ENCODE data around the gene CXCR6. TPM values are rescaled to one million over a fixed set of nuclear protein-coding genes. Genes with fewer than 3 reads are reported as not detected.

Gene CXCR6
- total RNA-seq, 4 donors from 2014 or later: 2.5 to 14.7 (median 2.7) TPM

DNA sequence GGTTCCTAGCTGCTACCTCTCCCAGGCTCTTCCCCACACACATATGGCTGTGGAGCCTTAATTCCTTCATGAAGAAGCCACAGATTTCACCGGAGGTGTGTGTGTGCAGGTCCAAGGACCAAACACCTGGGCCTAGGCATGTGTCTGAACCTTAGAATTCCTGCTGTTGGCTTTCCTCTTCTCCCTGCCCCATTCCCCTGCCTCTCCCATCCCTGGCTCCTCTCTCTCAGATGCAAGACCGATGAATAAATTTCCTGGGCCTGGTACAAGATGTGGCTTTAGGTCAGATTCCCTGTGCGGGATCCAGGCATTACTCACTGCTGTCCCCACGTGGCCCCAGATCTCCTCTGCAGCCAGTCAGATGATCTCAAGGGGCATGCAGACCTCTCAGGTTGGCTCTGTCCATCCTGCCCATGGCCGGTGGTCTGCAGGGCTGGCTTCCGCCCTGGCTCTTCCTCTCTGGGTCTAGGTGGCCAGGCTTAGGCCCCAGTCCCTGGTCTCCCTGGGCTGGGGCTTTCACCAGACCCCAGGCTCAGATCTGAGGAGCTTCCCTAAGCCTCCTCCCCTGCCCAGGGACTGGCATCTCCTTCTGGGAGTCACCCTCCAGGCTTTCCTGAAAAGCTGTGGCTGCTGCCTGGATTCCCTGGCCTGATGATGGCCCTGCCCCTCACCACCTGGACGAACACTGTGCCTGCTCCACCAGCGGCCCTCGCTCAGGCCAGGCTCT, 36.4 kb upstream of the CXCR6 start:
- DNase-seq (ENCODE audit: low spot score) (no peak), ATAC-seq (ENCODE audit: low FRiP score) (no peak)
- TF ChIP-seq, protein P1, sequence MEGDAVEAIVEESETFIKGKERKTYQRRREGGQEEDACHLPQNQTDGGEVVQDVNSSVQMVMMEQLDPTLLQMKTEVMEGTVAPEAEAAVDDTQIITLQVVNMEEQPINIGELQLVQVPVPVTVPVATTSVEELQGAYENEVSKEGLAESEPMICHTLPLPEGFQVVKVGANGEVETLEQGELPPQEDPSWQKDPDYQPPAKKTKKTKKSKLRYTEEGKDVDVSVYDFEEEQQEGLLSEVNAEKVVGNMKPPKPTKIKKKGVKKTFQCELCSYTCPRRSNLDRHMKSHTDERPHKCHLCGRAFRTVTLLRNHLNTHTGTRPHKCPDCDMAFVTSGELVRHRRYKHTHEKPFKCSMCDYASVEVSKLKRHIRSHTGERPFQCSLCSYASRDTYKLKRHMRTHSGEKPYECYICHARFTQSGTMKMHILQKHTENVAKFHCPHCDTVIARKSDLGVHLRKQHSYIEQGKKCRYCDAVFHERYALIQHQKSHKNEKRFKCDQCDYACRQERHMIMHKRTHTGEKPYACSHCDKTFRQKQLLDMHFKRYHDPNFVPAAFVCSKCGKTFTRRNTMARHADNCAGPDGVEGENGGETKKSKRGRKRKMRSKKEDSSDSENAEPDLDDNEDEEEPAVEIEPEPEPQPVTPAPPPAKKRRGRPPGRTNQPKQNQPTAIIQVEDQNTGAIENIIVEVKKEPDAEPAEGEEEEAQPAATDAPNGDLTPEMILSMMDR (IDR thresholded peaks at IDR 0.05): no peak

DNA sequence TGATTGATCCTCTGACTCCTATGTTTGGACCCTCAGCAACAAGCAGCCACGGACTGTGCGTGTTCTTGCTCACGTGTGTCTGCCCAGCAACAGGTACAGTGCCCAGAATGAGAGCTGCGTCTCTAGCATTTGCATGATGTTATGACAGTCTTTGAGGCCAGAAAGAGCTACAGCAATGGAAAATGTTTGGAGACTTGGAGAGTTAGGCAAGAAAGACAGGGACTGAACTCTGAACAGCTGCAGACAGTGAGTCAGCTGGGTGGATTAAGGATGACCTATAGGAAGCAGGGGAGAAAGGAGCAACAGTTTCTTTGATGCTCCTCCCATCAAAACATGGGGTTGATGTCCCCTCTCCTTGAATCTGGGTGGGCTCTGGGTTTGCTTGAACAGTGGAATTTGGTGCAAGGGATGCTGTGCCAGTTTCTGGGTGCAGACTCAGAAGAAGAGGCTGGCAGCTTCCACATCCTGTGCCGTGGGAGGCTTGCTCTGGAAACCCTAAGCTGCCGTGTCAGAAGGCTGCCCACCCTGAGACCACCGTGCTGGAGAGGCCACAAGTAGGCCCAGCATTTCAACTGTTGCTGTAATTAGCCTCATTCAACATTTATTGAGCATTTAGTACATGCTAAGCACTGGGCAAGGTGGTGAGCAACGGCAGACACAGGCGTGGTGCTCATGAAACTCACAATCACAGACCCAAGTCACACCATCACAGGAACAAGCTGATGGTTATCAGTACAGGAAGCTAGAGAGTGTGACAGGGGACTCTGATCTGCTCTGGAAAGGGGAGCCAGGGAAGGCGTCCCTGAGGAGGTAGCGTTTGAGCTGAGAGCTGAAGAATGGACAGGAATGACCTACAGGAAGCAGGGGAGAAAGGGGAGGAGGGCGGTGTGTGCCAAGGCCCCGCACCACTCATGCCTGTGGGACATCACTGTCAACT, 35.2 kb upstream of the CXCR6 start:
- TF ChIP-seq, protein P1 (IDR thresholded peaks at IDR 0.05): no peak
- DNase-seq (ENCODE audit: low spot score) (no peak), ATAC-seq (ENCODE audit: low FRiP score) (no peak)

DNA sequence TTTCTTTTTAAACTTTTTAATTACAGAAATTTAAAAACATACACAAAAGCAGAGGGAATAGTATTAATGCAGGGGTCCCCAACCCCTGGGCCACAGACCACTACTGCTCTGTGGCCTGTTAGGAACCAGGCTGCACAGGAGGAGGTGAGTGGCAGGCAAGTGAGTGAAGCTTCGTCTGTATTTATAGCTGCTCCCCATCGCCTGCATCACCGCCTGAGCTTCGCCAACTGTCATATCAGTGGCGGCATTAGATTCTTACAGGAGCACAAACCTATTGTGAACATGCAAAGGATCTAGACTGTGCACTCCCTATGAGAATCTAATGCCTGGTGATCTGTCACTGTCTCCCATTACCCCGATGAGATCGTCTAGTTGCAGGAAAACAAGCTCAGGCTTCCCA, 34.5 kb upstream of the CXCR6 start:
- DNase-seq (ENCODE audit: low spot score): no peak
- ATAC-seq (ENCODE audit: low FRiP score): no peak
- TF ChIP-seq, protein P1 (IDR thresholded peaks at IDR 0.05): no peak

DNA sequence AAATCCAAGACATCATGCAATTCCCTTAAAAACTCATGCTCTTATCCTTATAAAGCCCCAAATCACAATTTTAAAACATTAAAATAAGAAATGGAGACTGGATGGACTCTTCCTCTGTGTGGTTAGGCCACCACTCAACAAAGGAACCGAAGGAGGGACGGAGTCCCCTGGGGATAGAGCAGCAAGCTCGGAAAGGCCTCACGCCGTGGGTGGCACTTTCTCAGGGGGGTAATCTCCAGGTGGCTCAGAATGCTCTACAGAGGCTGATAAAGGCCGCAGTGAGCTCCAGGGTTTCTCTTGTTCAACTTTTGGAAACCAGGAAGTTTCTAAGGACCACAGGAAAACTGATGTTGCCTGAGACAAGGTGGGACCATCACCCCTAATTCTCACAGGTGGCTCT, 33.7 kb upstream of the CXCR6 start:
- ATAC-seq (ENCODE audit: low FRiP score): no peak
- TF ChIP-seq, protein P1 (IDR thresholded peaks at IDR 0.05): no peak
- DNase-seq (ENCODE audit: low spot score): no peak

DNA sequence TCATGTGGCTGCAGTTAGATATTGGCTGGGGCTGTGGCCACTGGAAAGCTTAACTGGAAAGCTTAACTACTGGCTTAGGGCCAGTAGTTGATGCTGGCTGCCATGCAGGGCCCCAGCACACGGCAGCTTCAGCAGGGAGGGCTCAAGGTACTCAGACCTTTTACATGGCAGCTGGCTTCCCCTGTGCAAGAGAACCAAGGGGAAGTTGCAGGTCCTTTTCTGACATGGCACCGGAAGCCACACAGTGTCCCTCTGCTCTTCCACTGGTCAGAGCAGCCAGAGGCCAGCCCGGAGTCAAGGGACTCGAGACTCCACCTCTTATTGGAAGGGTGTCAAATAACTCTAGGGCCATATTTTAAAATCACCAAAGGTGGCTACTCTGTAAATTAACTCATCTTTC, 32.4 kb upstream of the CXCR6 start:
- DNase-seq (ENCODE audit: low spot score): no peak
- no peak for ATAC-seq (ENCODE audit: low FRiP score)
- TF ChIP-seq, protein P1 (IDR thresholded peaks at IDR 0.05): no peak

DNA sequence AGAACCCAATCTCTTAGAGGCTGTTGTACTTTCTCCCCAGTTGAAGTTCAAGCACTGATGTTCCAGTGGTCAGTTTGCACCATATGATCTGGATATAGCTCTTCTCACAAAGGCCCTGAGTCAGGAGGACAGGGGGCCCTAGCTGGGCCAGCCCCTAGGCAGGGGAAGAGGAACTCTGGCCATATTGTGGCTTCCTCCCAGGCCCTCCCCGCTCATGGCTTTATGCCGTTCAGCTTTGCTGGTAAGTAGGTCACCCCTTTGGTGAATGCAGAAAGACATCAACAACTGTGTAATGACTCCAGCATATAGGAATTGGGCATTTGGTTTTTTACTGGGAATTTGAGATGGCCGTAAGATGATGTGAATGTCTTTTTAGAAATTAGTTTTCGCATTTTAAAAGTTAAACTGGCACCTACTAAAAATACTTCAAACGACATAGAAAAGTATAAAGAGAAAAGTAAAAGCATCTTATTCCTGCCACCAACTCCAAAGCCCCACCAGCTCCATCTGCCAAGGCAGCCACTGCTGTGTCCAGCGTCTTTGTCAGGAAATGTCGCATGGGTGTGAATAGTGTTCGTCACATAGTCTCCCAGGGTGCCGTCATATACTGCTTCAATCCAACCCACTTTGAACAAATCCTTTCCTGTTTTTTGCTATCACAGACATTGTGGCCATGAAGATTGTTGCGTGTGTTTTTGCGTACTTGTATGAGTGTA, 31.6 kb upstream of the CXCR6 start:
- no peak for ATAC-seq (ENCODE audit: low FRiP score)
- DNase-seq (ENCODE audit: low spot score): no peak
- TF ChIP-seq, protein P1 (IDR thresholded peaks at IDR 0.05): no peak

Measured in omental fat pad (tissue), 4 donors.